ENCODE data around the gene DCLK1. TPM values are rescaled to one million over a fixed set of nuclear protein-coding genes. Genes with fewer than 3 reads are reported as not detected.

DCLK1 gene
- total RNA-seq, 1 donor from 2014 or later, result 9.1 TPM

DNA sequence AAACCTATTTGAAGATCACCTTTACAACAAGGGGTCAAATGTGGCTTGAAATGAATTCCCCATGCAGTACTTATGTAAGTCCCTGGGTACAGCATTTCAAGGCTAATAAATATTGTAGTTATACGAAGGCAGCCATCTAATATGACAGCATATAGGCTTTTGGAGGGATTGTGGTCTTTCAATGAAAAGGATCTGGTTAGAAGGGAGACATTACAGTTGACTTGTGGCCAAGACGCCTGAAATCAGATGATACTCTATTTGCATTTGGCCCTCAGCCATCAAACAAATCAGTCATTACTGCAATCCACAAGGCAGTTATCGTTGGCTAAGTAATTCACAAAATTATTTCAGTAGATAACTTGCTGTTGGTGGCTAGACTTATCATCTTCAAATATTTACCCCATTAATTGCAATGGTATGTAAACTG, 242.7 kb downstream of the DCLK1 start:
- Mint-ChIP-seq H3K4me1 (ENCODE audit: unreplicated experiment) (peaks cover 48% of the 10 kb centered on the region), H3K36me3 (ENCODE audit: unreplicated experiment) (no peaks in the 10 kb centered on the region), H3K27me3 (ENCODE audit: unreplicated experiment) (no peaks in the 10 kb centered on the region), H3K9me3 (ENCODE audit: unreplicated experiment) (no peaks in the 10 kb centered on the region), H3K27ac (ENCODE audit: unreplicated experiment) (no peak overlapping the region), H3K4me3 (ENCODE audit: unreplicated experiment) (no peak overlapping the region)
- no peak for TF ChIP-seq CTCF (IDR thresholded peaks at IDR 0.05)
- no peak for DNase-seq (ENCODE audit: extremely low spot score, unreplicated experiment)

DNA sequence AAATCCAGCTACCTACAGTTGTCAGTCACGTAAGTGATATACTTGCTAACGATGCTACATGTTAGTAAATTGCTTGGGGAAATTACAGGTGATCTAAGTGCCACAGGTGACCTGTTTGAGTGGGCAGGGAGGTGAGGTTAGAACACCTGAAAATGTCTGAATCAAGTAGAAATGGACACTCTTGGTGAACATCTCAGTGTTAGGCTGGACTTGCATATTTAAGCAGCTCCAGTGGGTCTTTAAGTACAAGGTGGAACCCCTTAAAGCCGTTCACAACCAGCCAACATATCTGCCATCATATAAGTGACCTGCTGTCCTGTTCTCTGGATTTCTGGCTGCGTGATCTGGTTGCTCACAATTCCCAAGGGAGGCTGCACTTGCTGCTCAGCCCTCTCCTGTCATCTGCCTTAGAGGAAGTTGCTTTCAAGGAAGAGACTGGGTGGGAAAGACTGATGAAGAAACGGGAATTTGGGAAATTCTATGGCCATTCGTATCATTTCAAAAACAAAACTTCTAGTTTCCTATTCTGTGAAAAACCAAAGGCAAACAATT, 244.0 kb downstream of the DCLK1 start:
- no peak for DNase-seq (ENCODE audit: extremely low spot score, unreplicated experiment)
- Mint-ChIP-seq H3K9me3 (ENCODE audit: unreplicated experiment) (no peaks in the 10 kb centered on the region), H3K4me3 (ENCODE audit: unreplicated experiment) (no peak overlapping the region), H3K27ac (ENCODE audit: unreplicated experiment) (no peak overlapping the region), H3K4me1 (ENCODE audit: unreplicated experiment) (peaks cover 56% of the 10 kb centered on the region), H3K27me3 (ENCODE audit: unreplicated experiment) (no peaks in the 10 kb centered on the region), H3K36me3 (ENCODE audit: unreplicated experiment) (no peaks in the 10 kb centered on the region)
- no peak for TF ChIP-seq CTCF (IDR thresholded peaks at IDR 0.05)

GRCh38 chr13:35886332-35887114, 244.7 kb downstream of the DCLK1 start:
- no peak overlapping the region for H3K4me3 Mint-ChIP-seq (ENCODE audit: unreplicated experiment)
- no peaks in the 10 kb centered on the region for H3K27me3 Mint-ChIP-seq (ENCODE audit: unreplicated experiment)
- no peaks in the 10 kb centered on the region for H3K9me3 Mint-ChIP-seq (ENCODE audit: unreplicated experiment)
- H3K27ac Mint-ChIP-seq (ENCODE audit: unreplicated experiment), result no peak overlapping the region
- no peaks in the 10 kb centered on the region for H3K36me3 Mint-ChIP-seq (ENCODE audit: unreplicated experiment)
- TF ChIP-seq CTCF (IDR thresholded peaks at IDR 0.05), result no peak
- DNase-seq (ENCODE audit: extremely low spot score, unreplicated experiment), result no peak
- peaks cover 52% of the 10 kb centered on the region for H3K4me1 Mint-ChIP-seq (ENCODE audit: unreplicated experiment)

- Mint-ChIP-seq H3K27me3 (ENCODE audit: unreplicated experiment) (no peaks in the 10 kb centered on the region), H3K27ac (ENCODE audit: unreplicated experiment) (no peak overlapping the region), H3K4me3 (ENCODE audit: unreplicated experiment) (no peak overlapping the region), H3K4me1 (ENCODE audit: unreplicated experiment) (peaks cover 45% of the 10 kb centered on the region), H3K36me3 (ENCODE audit: unreplicated experiment) (no peaks in the 10 kb centered on the region), H3K9me3 (ENCODE audit: unreplicated experiment) (no peaks in the 10 kb centered on the region)
- no peak for TF ChIP-seq CTCF (IDR thresholded peaks at IDR 0.05)
- no peak for DNase-seq (ENCODE audit: extremely low spot score, unreplicated experiment)
These were observed 246.9 kb downstream of the DCLK1 start for GRCh38 chr13:35884211-35884760.
